ENCODE data around the gene DCC. TPM values are rescaled to one million over a fixed set of nuclear protein-coding genes. Genes with fewer than 3 reads are reported as not detected.

DCC gene
- total RNA-seq, 1 donor from 2014 or later = 0.24 TPM

DNA sequence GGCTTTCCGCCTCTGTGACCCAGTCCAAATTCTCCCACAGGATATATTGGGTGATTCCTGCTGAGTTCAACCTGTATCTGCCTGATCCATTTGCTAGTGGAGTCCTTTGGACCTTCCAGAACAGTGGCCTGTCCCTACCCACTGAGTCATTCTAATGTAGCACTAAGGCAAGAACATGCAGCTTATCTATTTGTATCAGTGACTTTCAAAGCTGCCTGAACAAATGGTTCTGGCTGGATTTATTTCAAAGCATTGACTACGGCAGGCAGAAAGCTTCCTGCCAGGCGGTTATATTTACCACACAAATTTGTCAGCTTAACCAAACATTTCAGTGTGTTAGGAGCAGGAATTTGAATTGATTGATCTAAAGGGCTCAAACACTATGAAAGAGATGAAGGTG lies 613.4 kb downstream of the DCC start:
- Mint-ChIP-seq H3K27ac (ENCODE audit: unreplicated experiment) (no peak overlapping the region), H3K4me3 (ENCODE audit: unreplicated experiment) (no peak overlapping the region), H3K9me3 (ENCODE audit: unreplicated experiment) (peaks cover 7% of the 10 kb centered on the region), H3K4me1 (ENCODE audit: unreplicated experiment) (no peaks in the 10 kb centered on the region), H3K36me3 (ENCODE audit: unreplicated experiment) (no peaks in the 10 kb centered on the region), H3K27me3 (ENCODE audit: unreplicated experiment) (no peaks in the 10 kb centered on the region)
- no peak for TF ChIP-seq CTCF (IDR thresholded peaks at IDR 0.05)
- no peak for DNase-seq (ENCODE audit: extremely low spot score, unreplicated experiment)

GRCh38 chr18:52963481-52963880 lies 623.5 kb downstream of the DCC start:
- no peak for DNase-seq (ENCODE audit: extremely low spot score, unreplicated experiment)
- no peak for TF ChIP-seq CTCF (IDR thresholded peaks at IDR 0.05)
- H3K27me3 Mint-ChIP-seq (ENCODE audit: unreplicated experiment) = no peaks in the 10 kb centered on the region
- no peak overlapping the region for H3K4me3 Mint-ChIP-seq (ENCODE audit: unreplicated experiment)
- H3K9me3 Mint-ChIP-seq (ENCODE audit: unreplicated experiment) = no peaks in the 10 kb centered on the region
- no peak overlapping the region for H3K27ac Mint-ChIP-seq (ENCODE audit: unreplicated experiment)
- H3K4me1 Mint-ChIP-seq (ENCODE audit: unreplicated experiment) = no peaks in the 10 kb centered on the region
- H3K36me3 Mint-ChIP-seq (ENCODE audit: unreplicated experiment) = no peaks in the 10 kb centered on the region

- Mint-ChIP-seq H3K4me3 (ENCODE audit: unreplicated experiment) (no peak overlapping the region), H3K4me1 (ENCODE audit: unreplicated experiment) (no peaks in the 10 kb centered on the region), H3K9me3 (ENCODE audit: unreplicated experiment) (no peaks in the 10 kb centered on the region), H3K27me3 (ENCODE audit: unreplicated experiment) (no peaks in the 10 kb centered on the region), H3K36me3 (ENCODE audit: unreplicated experiment) (no peaks in the 10 kb centered on the region), H3K27ac (ENCODE audit: unreplicated experiment) (no peak overlapping the region)
- TF ChIP-seq CTCF (IDR thresholded peaks at IDR 0.05) = no peak
- no peak for DNase-seq (ENCODE audit: extremely low spot score, unreplicated experiment)
These were observed 630.7 kb downstream of the DCC start for GRCh38 chr18:52970686-52971085.

GRCh38 chr18:52971097-52971496 lies 631.1 kb downstream of the DCC start:
- H3K36me3 Mint-ChIP-seq (ENCODE audit: unreplicated experiment) = no peaks in the 10 kb centered on the region
- H3K4me3 Mint-ChIP-seq (ENCODE audit: unreplicated experiment) = no peak overlapping the region
- no peaks in the 10 kb centered on the region for H3K9me3 Mint-ChIP-seq (ENCODE audit: unreplicated experiment)
- TF ChIP-seq CTCF (IDR thresholded peaks at IDR 0.05) = no peak
- no peaks in the 10 kb centered on the region for H3K4me1 Mint-ChIP-seq (ENCODE audit: unreplicated experiment)
- no peaks in the 10 kb centered on the region for H3K27me3 Mint-ChIP-seq (ENCODE audit: unreplicated experiment)
- H3K27ac Mint-ChIP-seq (ENCODE audit: unreplicated experiment) = no peak overlapping the region
- no peak for DNase-seq (ENCODE audit: extremely low spot score, unreplicated experiment)

DNA sequence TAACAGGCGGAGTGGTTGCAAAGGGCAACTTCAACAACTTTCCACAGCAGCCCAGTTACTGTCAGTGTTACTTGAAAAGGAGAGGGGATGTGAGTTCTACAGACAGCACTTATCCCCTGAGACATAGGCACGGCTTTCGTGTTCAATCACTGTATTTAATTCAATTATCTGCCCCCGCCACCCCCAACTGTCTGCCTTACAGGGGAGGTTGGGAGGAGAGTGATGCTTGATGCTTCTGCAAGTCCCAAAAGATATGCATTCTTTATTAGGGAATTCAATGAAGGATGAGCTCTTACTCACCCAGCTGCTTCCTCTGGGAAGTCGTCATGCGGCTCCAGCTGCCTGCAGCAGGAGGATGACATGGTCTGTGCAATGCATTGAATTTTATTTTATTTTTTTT lies 639.9 kb downstream of the DCC start:
- Mint-ChIP-seq H3K4me3 (ENCODE audit: unreplicated experiment) (no peak overlapping the region), H3K36me3 (ENCODE audit: unreplicated experiment) (no peaks in the 10 kb centered on the region), H3K27me3 (ENCODE audit: unreplicated experiment) (no peaks in the 10 kb centered on the region), H3K4me1 (ENCODE audit: unreplicated experiment) (no peaks in the 10 kb centered on the region), H3K27ac (ENCODE audit: unreplicated experiment) (no peak overlapping the region), H3K9me3 (ENCODE audit: unreplicated experiment) (peaks cover 5% of the 10 kb centered on the region)
- TF ChIP-seq CTCF (IDR thresholded peaks at IDR 0.05) = no peak
- DNase-seq (ENCODE audit: extremely low spot score, unreplicated experiment) = no peak
